Measurements from ENCODE around the gene ISL2. TPM values are rescaled to one million over a fixed set of nuclear protein-coding genes. Genes with fewer than 3 reads are reported as not detected.

Gene ISL2
- total and polyA plus RNA-seq, 2 donors (not counting 1 experiment from before 2014, with no cell fraction given) = 0.03 to 0.17 TPM

GRCh38 chr15:76343313-76343996, 6.9 kb downstream of the ISL2 start:
- no peaks in the 10 kb centered on the region for H3K9me3 ChIP-seq (ENCODE audit: control insufficient read depth, insufficient read depth, low read depth, low read length)
- no peak overlapping the region for H3K9ac ChIP-seq (ENCODE audit: insufficient read depth, low read length)
- TF ChIP-seq, protein P1, sequence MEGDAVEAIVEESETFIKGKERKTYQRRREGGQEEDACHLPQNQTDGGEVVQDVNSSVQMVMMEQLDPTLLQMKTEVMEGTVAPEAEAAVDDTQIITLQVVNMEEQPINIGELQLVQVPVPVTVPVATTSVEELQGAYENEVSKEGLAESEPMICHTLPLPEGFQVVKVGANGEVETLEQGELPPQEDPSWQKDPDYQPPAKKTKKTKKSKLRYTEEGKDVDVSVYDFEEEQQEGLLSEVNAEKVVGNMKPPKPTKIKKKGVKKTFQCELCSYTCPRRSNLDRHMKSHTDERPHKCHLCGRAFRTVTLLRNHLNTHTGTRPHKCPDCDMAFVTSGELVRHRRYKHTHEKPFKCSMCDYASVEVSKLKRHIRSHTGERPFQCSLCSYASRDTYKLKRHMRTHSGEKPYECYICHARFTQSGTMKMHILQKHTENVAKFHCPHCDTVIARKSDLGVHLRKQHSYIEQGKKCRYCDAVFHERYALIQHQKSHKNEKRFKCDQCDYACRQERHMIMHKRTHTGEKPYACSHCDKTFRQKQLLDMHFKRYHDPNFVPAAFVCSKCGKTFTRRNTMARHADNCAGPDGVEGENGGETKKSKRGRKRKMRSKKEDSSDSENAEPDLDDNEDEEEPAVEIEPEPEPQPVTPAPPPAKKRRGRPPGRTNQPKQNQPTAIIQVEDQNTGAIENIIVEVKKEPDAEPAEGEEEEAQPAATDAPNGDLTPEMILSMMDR (conservative IDR thresholded peaks at IDR 0.05 in 1 of 2, IDR thresholded peaks at IDR 0.05 in 1 of 2; ENCODE audit: low read depth in 1 of 2, low read length in 2 of 2) = no peak
- TF ChIP-seq EZH2 (IDR thresholded peaks at IDR 0.05; ENCODE audit: low read length, missing control alignments) = peak; percentile 76
- H3K4me2 ChIP-seq (ENCODE audit: extremely low read depth, insufficient read depth, low read length) = no peak overlapping the region
- no peaks in the 10 kb centered on the region for H3K4me1 ChIP-seq (ENCODE audit: control insufficient read depth, extremely low read depth, insufficient read depth, low read length)
- H3K79me2 ChIP-seq (ENCODE audit: control insufficient read depth, insufficient read depth, low read length) = no peaks in the 10 kb centered on the region
- H3K36me3 ChIP-seq (ENCODE audit: control insufficient read depth, insufficient read depth, low read length) = no peaks in the 10 kb centered on the region
- no peak overlapping the region for H3K27ac ChIP-seq (ENCODE audit: insufficient read depth, low read length)
- H4K20me1 ChIP-seq (ENCODE audit: control insufficient read depth, extremely low read depth, insufficient read depth, low read length) = no peaks in the 10 kb centered on the region
- no peak overlapping the region for H2AFZ ChIP-seq (ENCODE audit: low read length)
- H3K4me3 ChIP-seq (replicated peaks in 1 of 4; ENCODE audit: control extremely low read depth in 1 of 4, insufficient read depth in 1 of 4, low read depth in 3 of 4, low read length in 4 of 4) = no peak overlapping the region
- peaks cover 76% of the 10 kb centered on the region for H3K27me3 ChIP-seq (ENCODE audit: control insufficient read depth, insufficient read depth, low read length)
- DNase-seq (ENCODE audit: low read depth in 2 of 2) = no peak

DNA sequence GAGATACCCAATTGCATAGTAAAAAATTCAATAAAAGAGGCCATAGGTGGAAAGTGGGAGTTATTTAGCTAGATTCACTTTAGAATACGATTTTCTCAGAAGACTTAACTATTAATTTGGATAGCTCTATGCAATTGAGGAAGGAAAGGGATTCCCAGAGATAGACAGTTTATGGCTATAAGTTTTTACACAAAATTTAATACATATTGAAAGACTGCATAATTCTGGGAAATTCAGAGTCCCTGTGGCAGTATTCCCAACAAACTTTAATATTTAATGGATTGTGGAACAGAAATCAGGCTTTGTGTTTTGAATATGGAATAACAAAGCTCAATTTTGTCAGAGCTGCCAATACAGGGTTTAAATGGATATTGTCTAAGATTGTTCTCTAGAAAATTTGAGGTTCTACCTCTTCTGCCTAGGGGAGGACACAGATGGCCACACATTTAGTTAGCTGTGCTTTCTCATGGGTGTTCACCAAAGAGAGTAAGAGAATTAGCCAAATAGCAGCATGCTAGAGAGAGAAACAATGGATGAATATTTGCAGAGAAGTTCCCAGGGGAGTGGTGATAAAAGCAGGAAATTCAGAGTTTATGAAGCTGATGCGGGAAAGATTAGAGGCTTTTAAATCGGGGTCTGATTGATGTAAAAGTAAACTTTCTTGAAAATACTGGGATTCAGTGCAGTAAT, 8.5 kb downstream of the ISL2 start:
- Histone ChIP-seq H3K27ac (ENCODE audit: insufficient read depth, low read length) (no peak overlapping the region), H3K4me2 (ENCODE audit: extremely low read depth, insufficient read depth, low read length) (no peak overlapping the region), H3K79me2 (ENCODE audit: control insufficient read depth, insufficient read depth, low read length) (no peaks in the 10 kb centered on the region), H4K20me1 (ENCODE audit: control insufficient read depth, extremely low read depth, insufficient read depth, low read length) (no peaks in the 10 kb centered on the region), H3K9ac (ENCODE audit: insufficient read depth, low read length) (no peak overlapping the region), H3K4me1 (ENCODE audit: control insufficient read depth, extremely low read depth, insufficient read depth, low read length) (no peaks in the 10 kb centered on the region), H3K36me3 (ENCODE audit: control insufficient read depth, insufficient read depth, low read length) (no peaks in the 10 kb centered on the region), H3K4me3 (replicated peaks in 1 of 4; ENCODE audit: control extremely low read depth in 1 of 4, insufficient read depth in 1 of 4, low read depth in 3 of 4, low read length in 4 of 4) (no peak overlapping the region), H2AFZ (ENCODE audit: low read length) (no peak overlapping the region), H3K27me3 (ENCODE audit: control insufficient read depth, insufficient read depth, low read length) (peaks cover 62% of the 10 kb centered on the region), H3K9me3 (ENCODE audit: control insufficient read depth, insufficient read depth, low read depth, low read length) (no peaks in the 10 kb centered on the region)
- DNase-seq (ENCODE audit: low read depth in 2 of 2) = no peak
- TF ChIP-seq EZH2 (IDR thresholded peaks at IDR 0.05; ENCODE audit: low read length, missing control alignments) = no peak
- TF ChIP-seq, protein P1 (conservative IDR thresholded peaks at IDR 0.05 in 1 of 2, IDR thresholded peaks at IDR 0.05 in 1 of 2; ENCODE audit: low read depth in 1 of 2, low read length in 2 of 2) = no peak

GRCh38 chr15:76345583-76345879, 9.0 kb downstream of the ISL2 start:
- Histone ChIP-seq H3K4me3 (replicated peaks in 1 of 4; ENCODE audit: control extremely low read depth in 1 of 4, insufficient read depth in 1 of 4, low read depth in 3 of 4, low read length in 4 of 4) (no peak overlapping the region), H3K9me3 (ENCODE audit: control insufficient read depth, insufficient read depth, low read depth, low read length) (no peaks in the 10 kb centered on the region), H3K4me1 (ENCODE audit: control insufficient read depth, extremely low read depth, insufficient read depth, low read length) (no peaks in the 10 kb centered on the region)

More at GRCh38 chr15:76345583-76345879, 9.0 kb downstream of the ISL2 start:
- Histone ChIP-seq H3K36me3 (ENCODE audit: control insufficient read depth, insufficient read depth, low read length) (no peaks in the 10 kb centered on the region), H3K4me2 (ENCODE audit: extremely low read depth, insufficient read depth, low read length) (no peak overlapping the region), H2AFZ (ENCODE audit: low read length) (no peak overlapping the region), H3K9ac (ENCODE audit: insufficient read depth, low read length) (no peak overlapping the region), H3K27ac (ENCODE audit: insufficient read depth, low read length) (no peak overlapping the region), H3K27me3 (ENCODE audit: control insufficient read depth, insufficient read depth, low read length) (peaks cover 57% of the 10 kb centered on the region), H4K20me1 (ENCODE audit: control insufficient read depth, extremely low read depth, insufficient read depth, low read length) (no peaks in the 10 kb centered on the region), H3K79me2 (ENCODE audit: control insufficient read depth, insufficient read depth, low read length) (no peaks in the 10 kb centered on the region)
- TF ChIP-seq EZH2 (IDR thresholded peaks at IDR 0.05; ENCODE audit: low read length, missing control alignments) = no peak
- TF ChIP-seq, protein P1 (conservative IDR thresholded peaks at IDR 0.05 in 1 of 2, IDR thresholded peaks at IDR 0.05 in 1 of 2; ENCODE audit: low read depth in 1 of 2, low read length in 2 of 2) = no peak
- no peak for DNase-seq (ENCODE audit: low read depth in 2 of 2)

Measured in fibroblast of lung (primary cell).